Effector CD8-positive, alpha-beta T cell (primary cell): ENCODE measurements around the gene ZSCAN5C.
"Not testable (repeated sequence)": the region's sequence is repeated elsewhere in the genome, so short reads cannot be mapped to it uniquely, and the experiment has no call there.

Experiments used
- DNase-seq: peaks from one replicate; lab custom pipeline; 2025; lab: John Stamatoyannopoulos, UW

The ZSCAN5C gene

DNA sequence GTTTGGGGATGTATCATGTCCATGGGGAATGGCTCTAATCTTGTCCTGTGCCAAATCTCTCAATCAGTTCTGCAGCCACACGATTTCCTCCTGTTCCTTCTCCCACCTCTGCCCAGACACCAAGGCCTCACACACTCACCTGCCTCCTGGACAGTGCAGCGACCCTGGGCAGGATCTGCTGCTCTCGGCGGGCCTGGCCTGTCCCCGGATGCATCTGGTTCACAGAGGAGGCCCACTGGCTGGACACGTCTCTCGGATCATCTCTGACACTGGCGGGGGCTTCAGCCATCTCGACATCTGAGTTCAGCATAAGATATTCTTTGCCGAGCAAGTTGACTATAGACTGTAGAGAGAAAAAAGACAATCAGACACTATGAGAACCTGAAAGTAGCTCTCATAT is 10.4 kb upstream of the ZSCAN5C start:
- DNase-seq: no peak

GRCh38 chr19:56193981-56194640 is 8.0 kb upstream of the ZSCAN5C start:
- no peak for DNase-seq

GRCh38 chr19:56197646-56198045 is 4.4 kb upstream of the ZSCAN5C start, which contains the start of gene ZSCAN5B:
TSS of gene ZSCAN5B (minus strand) at chr19:56197783. CDS start at chr19:56193052, 4,731 bp downstream.
- not testable (repeated sequence) for DNase-seq

DNA sequence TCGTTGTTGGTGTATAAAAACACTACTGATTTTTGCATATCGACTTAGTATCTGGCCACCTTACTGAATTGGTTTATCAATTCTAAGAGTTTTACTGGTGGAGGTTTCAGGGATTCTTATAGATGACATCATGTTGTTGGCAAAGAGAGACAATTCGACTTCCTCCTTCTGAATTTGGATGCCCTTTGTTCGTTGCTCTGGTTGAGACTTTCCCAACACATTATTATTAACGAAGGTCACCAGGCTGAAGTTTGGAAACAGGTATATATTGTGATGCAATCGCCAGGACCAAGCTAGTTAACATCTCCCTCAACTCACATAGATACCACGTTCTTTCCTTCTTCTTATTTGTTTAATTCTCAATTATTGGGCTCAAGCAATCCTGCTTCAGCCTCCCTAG is 2.4 kb upstream of the ZSCAN5C start:
- DNase-seq: no peak

DNA sequence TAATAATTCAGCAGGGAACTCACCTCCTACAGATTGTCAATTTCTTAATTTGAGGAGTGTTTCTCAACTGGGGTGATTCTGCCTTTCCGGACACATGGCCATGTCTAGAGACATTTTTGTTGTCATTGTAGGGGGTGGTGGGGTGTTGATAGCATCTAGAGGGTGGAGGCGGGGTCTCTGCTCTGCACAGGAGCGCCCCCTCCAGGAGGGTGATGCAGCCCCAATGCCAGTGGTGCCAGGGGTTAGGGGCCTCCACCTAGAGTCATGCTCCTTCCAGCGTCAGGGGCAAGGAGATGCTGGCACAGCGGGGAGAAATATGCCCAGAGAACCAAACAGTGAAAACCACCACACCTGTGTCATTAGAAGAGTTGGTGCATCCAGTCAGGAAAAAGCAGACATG is 5.5 kb downstream of the ZSCAN5C start:
- DNase-seq: not testable (repeated sequence)

DNA sequence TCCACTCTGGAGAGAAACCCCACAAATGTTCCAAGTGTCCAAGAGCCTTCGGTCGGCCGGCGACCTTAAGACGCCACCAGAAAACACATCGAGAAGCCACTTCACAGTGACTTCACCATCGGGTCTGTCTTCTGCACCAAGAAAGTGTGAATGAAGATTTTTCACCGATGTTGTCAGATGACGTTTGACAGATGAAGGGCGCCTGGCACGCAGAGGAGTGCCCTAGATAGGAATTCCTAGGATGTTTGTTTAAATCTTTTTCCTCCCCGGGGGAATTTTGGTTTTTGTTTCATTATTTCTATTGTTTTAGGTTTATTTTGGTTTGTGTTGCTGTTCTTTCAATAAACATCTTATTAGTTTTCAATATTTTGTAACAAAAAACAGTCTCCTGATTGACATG is 7.0 kb downstream of the ZSCAN5C start:
- DNase-seq: no peak

DNA sequence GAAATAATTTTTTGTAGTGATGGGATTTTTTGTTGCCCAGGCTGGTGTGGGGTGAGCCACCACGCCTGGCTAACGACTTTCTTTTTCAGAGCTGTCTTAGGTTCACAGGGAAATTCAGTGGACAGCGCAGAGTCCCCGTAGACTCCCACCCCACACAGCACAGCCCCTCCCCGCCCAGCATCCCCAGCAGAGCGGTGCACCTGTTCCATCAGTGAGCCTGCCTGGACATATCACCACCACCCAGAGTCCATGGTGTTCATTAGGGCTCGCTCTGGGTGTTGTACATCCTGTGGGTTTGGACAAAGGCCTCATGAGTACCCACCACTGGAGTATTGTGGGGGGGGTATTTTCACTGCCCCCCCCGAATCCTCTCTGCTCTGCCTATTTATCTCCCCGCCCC is 8.0 kb downstream of the ZSCAN5C start:
- DNase-seq: not testable (repeated sequence)

DNA sequence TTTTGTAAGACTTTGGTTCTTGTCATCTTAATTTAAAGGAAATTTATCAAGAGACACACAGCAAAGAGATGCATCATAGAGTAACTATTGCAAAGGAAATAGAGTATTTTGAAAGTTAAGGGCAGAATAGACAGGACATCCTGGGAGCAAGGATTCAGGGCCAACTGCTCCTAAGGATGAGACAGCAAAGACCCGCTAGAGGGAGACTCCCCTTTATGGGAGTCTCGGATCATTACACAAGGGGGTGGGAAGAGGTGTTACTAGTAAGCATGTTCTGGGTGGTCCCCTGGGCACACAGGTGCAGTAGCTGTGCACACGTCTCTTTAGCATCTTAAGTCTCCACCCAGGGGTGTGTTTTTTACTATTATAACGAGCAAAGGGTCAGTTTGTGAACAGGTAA is 9.6 kb downstream of the ZSCAN5C start:
- DNase-seq: no peak

DNA sequence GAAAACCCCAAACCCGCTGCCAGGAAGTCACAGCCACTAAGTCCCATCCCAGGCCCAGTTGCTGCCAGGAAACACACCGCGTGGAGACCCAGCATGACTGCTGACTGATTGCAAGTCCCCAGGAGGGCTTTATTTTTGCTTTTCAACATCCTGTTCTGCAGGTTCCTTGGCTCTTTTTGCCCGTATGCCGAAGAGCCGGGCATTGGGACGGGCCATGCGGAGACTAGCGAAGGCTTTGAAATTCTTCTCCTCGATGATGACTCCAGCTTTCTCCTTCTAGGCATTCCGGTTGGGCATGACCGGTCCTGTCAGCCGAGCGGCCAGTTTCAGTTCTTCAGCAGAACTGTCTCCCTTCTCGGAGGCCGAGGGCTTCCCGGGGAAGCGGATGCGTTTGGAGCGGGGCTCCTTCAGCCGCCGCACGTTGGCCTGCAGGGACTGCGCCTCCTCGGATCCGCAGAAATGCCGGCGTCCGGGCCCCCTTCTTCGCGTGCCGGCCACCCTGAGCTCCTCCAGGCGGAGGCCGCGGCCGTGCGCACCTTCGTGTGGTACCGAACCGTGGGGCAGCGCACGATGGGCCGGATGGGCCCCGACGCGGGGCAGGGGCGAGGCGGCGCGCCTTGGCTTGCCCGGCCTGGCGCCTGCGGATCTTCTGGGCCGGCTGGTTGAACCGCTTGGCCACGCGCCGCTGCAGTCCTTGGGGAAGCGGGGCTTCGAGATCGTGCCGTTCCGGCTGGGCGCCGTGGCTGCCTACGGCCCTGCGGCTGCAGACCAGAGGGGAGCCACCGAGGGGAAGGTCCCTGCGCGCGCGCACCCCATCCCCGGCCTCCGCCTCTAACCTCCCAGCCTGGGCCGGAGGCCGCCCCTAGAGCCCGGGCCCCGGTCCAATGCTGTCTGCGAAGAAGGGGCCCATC is 15.2 kb downstream of the ZSCAN5C start:
- no peak for DNase-seq

DNA sequence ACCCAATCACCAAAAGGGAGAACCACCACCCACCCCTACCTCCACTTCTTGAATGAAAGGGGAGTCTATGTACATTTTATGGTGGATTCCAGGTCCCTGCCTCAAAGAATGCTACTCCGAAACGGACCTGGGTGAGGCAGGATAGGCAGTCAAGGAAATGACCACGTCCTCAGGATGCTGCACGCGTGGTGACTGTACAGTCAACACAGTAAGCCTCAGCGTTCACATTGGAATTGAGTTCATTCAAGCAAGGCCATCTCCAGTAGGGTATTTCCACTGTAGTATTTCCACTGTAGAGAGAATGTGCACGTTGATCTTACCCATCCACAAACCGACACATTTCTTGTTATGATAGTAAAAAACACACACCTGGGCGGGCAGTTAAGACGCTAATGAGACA is 16.9 kb downstream of the ZSCAN5C start:
- no peak for DNase-seq

GRCh38 chr19:56221442-56221841 is 19.4 kb downstream of the ZSCAN5C start:
- not testable (repeated sequence) for DNase-seq

- DNase-seq: no peak
Observed at GRCh38 chr19:56221851-56222250, 19.8 kb downstream of the ZSCAN5C start.

GRCh38 chr19:56222901-56223300 is 20.8 kb downstream of the ZSCAN5C start:
- DNase-seq: no peak

GRCh38 chr19:56223481-56223880 is 21.4 kb downstream of the ZSCAN5C start:
- no peak for DNase-seq

DNA sequence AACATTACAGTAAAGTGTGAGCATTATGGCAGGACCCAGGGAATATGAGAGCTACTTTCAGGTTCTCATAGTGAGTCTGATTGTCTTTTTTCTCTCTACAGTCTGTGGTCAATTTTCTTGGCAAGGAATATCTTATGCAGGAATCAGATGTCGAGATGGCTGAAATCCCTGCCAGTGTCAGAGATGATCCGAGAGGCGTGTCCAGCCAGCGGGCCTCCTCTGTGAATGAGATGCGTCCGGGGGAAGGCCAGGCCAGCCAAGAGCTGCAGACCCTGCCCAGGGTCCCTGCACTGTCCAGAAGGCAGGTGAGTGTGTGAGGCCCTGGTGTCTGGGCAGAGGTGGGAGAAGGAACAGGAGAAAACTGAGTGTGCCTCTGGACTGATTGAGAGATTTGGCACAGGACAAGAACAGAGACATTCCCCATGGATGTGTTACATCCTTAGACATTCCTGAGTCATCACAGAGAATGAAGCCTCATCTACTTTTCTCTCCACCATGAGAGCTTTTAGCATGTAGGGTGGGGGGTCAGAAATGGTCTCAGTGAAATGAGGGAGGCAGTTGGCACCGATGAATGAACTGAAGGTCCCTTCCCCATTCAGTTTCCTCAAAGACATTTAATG is 43.2 kb downstream of the ZSCAN5C start:
- no peak for DNase-seq

DNA sequence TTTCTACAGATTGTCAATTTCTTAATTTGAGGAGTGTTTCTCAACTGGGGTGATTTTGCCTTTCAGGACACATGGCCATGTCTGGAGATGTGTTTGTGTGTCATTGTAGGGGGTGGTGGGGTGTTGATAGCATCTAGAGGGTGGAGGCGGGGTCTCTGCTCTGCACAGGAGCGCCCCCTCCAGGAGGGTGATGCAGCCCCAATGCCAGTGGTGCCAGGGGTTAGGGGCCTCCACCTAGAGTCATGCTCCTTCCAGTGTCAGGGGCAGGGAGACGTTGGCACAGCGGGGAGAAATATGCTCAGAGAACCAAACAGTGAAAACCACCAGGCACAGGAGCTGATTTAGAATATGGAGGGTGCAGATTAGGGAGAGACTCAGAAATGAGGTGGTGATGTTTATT is 43.7 kb downstream of the ZSCAN5C start:
- not testable (repeated sequence) for DNase-seq

DNA sequence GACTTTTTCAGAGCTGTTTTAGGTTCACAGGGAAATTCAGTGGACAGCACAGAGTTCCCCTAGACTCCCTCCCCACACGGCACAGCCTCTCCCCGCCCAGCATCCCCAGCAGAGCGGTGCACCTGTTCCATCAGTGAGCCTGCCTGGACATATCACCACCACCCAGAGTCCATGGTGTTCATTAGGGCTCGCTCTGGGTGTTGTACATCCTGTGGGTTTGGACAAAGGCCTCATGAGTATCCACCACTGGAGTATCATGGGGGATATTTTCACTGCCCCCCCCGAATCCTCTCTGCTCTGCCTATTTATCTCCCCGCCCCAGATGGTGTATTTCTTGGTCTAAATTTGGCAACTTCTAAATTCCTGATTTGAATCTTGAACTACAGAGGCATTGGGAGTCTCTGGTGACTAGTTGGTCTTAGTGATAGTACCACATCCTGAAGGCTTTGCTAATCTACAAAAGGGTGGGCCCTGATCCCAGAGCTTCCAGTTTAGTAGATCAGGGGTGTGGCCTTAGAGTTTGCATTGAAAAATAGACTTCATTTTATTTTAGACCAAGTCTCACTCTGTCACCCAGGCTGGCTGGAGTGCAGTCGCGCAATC is 46.8 kb downstream of the ZSCAN5C start:
- not testable (repeated sequence) for DNase-seq

DNA sequence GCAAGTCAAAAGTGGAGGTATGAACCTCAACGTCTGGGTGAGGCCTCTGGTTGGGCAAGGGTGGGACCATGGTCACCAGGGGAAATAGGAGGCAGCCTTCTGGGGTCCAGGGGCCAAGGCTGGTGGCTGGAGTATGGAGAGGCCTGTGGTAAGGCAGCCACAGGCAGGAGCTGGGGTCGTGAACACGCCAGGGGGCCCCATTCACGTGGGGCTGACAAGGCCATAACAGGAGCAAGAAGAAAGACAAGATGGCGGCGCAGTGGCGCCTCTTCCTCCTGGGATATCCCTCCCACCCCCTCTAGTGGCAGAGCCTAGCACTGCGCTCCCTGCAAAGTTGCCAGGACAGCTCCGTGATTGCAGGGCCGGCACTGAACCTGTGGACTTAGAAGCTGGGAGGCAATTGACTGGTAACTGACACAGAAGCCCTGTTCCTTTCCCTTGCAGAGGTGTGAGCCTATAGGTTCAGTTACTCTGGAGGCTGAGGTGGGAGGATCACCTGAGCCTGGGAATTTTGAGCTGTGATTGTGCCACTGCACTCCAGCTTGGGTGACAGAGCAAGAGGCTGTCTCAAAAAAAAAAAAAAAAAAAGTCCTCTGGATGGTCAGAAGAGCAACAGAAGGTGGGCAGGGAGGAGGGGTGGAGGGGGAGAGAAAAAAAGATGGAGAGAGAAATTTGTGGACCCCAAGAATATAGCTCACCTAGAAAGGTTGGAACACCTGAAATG is 50.8 kb downstream of the ZSCAN5C start:
- DNase-seq: peak; percentile 43

DNA sequence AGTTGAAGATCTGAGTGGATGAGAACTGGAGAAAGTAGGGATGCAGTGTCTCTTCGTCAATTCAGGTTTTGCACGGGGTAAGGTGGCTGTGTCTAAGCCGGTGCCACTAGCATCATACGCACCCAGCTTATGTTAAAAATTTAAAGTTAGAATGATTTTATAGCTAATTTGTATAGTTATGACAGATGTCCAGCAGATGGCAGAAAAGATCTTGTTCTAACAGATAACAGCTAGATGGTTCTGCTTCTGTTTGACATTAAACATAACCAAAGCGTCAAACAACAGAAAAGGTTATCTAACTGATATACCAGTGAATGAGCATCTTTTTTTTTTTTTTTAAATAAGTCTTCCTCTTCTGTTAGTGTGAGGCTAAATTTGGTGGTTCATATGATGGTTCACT is 51.7 kb downstream of the ZSCAN5C start:
- no peak for DNase-seq

DNA sequence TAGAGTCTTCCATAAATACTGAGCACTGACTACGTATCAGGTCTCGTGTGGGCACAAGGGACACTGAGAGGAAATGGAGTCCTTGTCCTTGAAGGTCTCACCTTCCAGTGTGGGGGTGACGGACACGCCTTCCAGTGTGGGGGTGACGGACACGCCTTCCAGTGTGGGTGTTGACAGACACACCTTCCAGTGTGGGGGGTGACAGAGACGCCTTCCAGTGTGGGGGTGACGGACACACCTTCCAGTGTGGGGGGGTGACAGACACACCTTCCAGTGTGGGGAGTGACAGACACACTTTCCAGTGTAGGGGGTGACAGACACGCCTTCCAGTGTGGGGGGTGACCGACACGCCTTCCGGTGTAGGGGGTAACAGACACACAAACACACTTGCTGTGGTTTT is 56.2 kb downstream of the ZSCAN5C start:
- no peak for DNase-seq
